GM23338 (cell line): ENCODE data around the gene ROBO1. TPM values are rescaled to one million over a fixed set of nuclear protein-coding genes. Genes with fewer than 3 reads are reported as not detected.

Experiments
- ATAC-seq: fragments of 200-7000 bp; cut with Tn5 transposase; 3 replicates; pipeline ENCODE4 v1.9.1; 2020
- DNase-seq: peaks from one replicate; pipeline ENCODE4 v3.0.0-alpha.2; 2015; ENCODE audit warnings: low spot score
- H2AFZ ChIP-seq: fragments of 200-600 bp; sonication (generic); 2 replicates; pipeline ENCODE4 v1.8.0; 2016; ENCODE audit warnings: antibody characterized with exemption, mild to moderate bottlenecking, moderate library complexity
- H3F3A ChIP-seq: fragments of 200-600 bp; sonication (generic); replicated peaks from 2 replicates; pipeline ENCODE4 v1.8.0; 2017; ENCODE audit warnings: antibody characterized with exemption, mixed run types, low read depth
- H3K27ac ChIP-seq: fragments of 200-600 bp; sonication (generic); 2 replicates; pipeline ENCODE4 v1.6.1; 2016; ENCODE audit warnings: low read depth
- H3K27me3 ChIP-seq: fragments of 200-600 bp; sonication (generic); 2 replicates; pipeline ENCODE4 v1.8.0; 2016; ENCODE audit warnings: mild to moderate bottlenecking, mixed run types, moderate library complexity; ENCODE audit not compliant: insufficient read depth
- H3K36me3 ChIP-seq: fragments of 200-600 bp; sonication (generic); 2 replicates; pipeline ENCODE4 v1.8.0; 2016; ENCODE audit warnings: mild to moderate bottlenecking; ENCODE audit not compliant: insufficient read depth
- H3K4me1 ChIP-seq: fragments of 200-600 bp; sonication (generic); 2 replicates; pipeline ENCODE4 v1.8.0; 2016; ENCODE audit warnings: mild to moderate bottlenecking, moderate library complexity; ENCODE audit not compliant: insufficient read depth
- H3K4me2 ChIP-seq: fragments of 200-600 bp; sonication (generic); 2 replicates; pipeline ENCODE4 v1.7.1; 2017; ENCODE audit warnings: mixed run types
- H3K4me3 ChIP-seq: fragments of 200-600 bp; sonication (generic); 2 replicates; pipeline ENCODE4 v1.6.1; 2016; ENCODE audit warnings: mixed run types
- H3K79me2 ChIP-seq: fragments of 200-600 bp; sonication (generic); replicated peaks from 2 replicates; pipeline ENCODE4 v1.8.0; 2017; ENCODE audit warnings: mild to moderate bottlenecking; ENCODE audit not compliant: insufficient read depth
- H3K9me2 ChIP-seq: fragments of 200-600 bp; sonication (generic); 2 replicates; pipeline ENCODE4 v1.8.0; 2017; ENCODE audit not compliant: insufficient read depth
- H4K20me1 ChIP-seq: fragments of 200-600 bp; sonication (generic); replicated peaks from 2 replicates; pipeline ENCODE4 v1.8.0; 2017; ENCODE audit warnings: mild to moderate bottlenecking; ENCODE audit not compliant: insufficient read depth
- H3K27ac Mint-ChIP-seq: 2 replicates; pipeline ENCODE4 v1.8.0; 2020; ENCODE audit warnings: inconsistent platforms, mild to moderate bottlenecking, moderate library complexity, mixed read lengths
- H3K27me3 Mint-ChIP-seq: 3 replicates; pipeline ENCODE4 v1.8.0; 2022; ENCODE audit warnings: low read depth, mild to moderate bottlenecking, moderate library complexity, mixed read lengths, inconsistent platforms; ENCODE audit not compliant: insufficient read depth, poor library complexity
- H3K36me3 Mint-ChIP-seq: 3 replicates; pipeline ENCODE4 v1.8.0; 2021; ENCODE audit warnings: low read depth, mild to moderate bottlenecking, inconsistent platforms, moderate library complexity, mixed read lengths
- H3K4me1 Mint-ChIP-seq: 3 replicates; pipeline ENCODE4 v1.8.0; 2020; ENCODE audit warnings: mild to moderate bottlenecking, inconsistent platforms, mixed read lengths
- H3K4me3 Mint-ChIP-seq: 3 replicates; pipeline ENCODE4 v1.8.0; 2021; ENCODE audit warnings: moderate library complexity, mild to moderate bottlenecking, inconsistent platforms, mixed read lengths
- H3K9me3 Mint-ChIP-seq: 3 replicates; pipeline ENCODE4 v1.8.0; 2020; ENCODE audit warnings: moderate library complexity, mild to moderate bottlenecking, inconsistent platforms, mixed read lengths
- CREB1 ChIP-seq: fragments of 250-450 bp; sonication (Bioruptor Pico); IDR thresholded peaks from 2 replicates; pipeline ENCODE4 v1.5.0; 2020; ENCODE audit warnings: low read depth, mild to moderate bottlenecking, moderate library complexity
- ETS1 ChIP-seq: IDR thresholded peaks from 2 replicates; pipeline ENCODE4 v1.6.1; 2016; ENCODE audit warnings: antibody characterized with exemption
- EZH2 ChIP-seq: fragments of 200-600 bp; sonication (generic); IDR thresholded peaks from one replicate; pipeline ENCODE4 v1.8.0; 2017; ENCODE audit warnings: antibody characterized with exemption, mild to moderate bottlenecking, low read depth; ENCODE audit not compliant: unreplicated experiment
- EZH2phosphoT487 ChIP-seq: fragments of 200-600 bp; sonication (generic); IDR thresholded peaks from one replicate; pipeline ENCODE4 v1.8.1; 2018; ENCODE audit warnings: antibody characterized with exemption; ENCODE audit not compliant: unreplicated experiment
- JUNB ChIP-seq: IDR thresholded peaks from one replicate; pipeline ENCODE4 v1.6.1; 2016; ENCODE audit warnings: antibody characterized with exemption; ENCODE audit not compliant: unreplicated experiment
- NANOG ChIP-seq: IDR thresholded peaks from 2 replicates; pipeline ENCODE4 v1.6.1; 2016; ENCODE audit warnings: antibody characterized with exemption, borderline replicate concordance
- POLR2AphosphoS5 ChIP-seq: IDR thresholded peaks from 2 replicates; pipeline ENCODE4 v1.6.1; 2016; ENCODE audit warnings: antibody characterized with exemption, low read depth
- REST ChIP-seq: IDR thresholded peaks from one replicate; pipeline ENCODE4 v1.6.1; 2018; ENCODE audit warnings: antibody characterized with exemption; ENCODE audit not compliant: unreplicated experiment
- STAT1 ChIP-seq: IDR thresholded peaks from one replicate; pipeline ENCODE4 v1.6.1; 2016; ENCODE audit warnings: antibody characterized with exemption; ENCODE audit not compliant: unreplicated experiment
- ZNF114 ChIP-seq: fragments of 250-450 bp; sonication (Bioruptor Pico); IDR thresholded peaks from 2 replicates; pipeline ENCODE4 v1.5.0; 2020; ENCODE audit warnings: mild to moderate bottlenecking, moderate library complexity
- ZNF331 ChIP-seq: fragments of 250-450 bp; sonication (Bioruptor Pico); IDR thresholded peaks from 2 replicates; pipeline ENCODE4 v1.5.0; 2020; ENCODE audit warnings: low read depth, mild to moderate bottlenecking, moderate library complexity
- ZNF462 ChIP-seq: fragments of 250-450 bp; sonication (Bioruptor Pico); IDR thresholded peaks from 2 replicates; pipeline ENCODE4 v1.5.0; 2020; ENCODE audit warnings: mild to moderate bottlenecking, moderate library complexity
- polyA plus RNA-seq: library from polyadenylated mRNA; unstranded; fragments of >200 nt; fragmentation: Nextera tagmentation; extraction: Ambion mirVana; gene quantifications from 2 replicates; pipeline ENCODE4 v1.2.1, GENCODE V29; 2016
- total RNA-seq: library from RNA; depleted of rRNA; stranded (reverse); fragments of >200 nt; shearing (Covaris generic); gene quantifications from 2 replicates; pipeline ENCODE4 v1.2.3, GENCODE V29; 2014

The ROBO1 gene
- total and polyA plus RNA-seq, 2 experiments from 2014 or later, result 19.2 to 78.3 TPM

GRCh38 chr3:78792212-78792611 lies 975.6 kb downstream of the ROBO1 start:
- Mint-ChIP-seq H3K4me1 (peaks cover 22% of the 10 kb centered on the region), H3K27ac (no peak overlapping the region), H3K4me3 (no peak overlapping the region), H3K9me3 (no peaks in the 10 kb centered on the region), H3K27me3 (no peaks in the 10 kb centered on the region), H3K36me3 (no peaks in the 10 kb centered on the region; the same call in 2 of the 3 replicates)
- DNase-seq, result no peak
- no peak for TF ChIP-seq ETS1
- TF ChIP-seq CREB1 (CRISPR knock-in tag), result no peak
- TF ChIP-seq POLR2AphosphoS5, result no peak
- TF ChIP-seq ZNF331, result no peak
- TF ChIP-seq ZNF114 (CRISPR knock-in tag), result no peak
- TF ChIP-seq NANOG, result no peak
- TF ChIP-seq JUNB, result no peak
- no peak for TF ChIP-seq REST
- no peak for TF ChIP-seq EZH2
- no peak for TF ChIP-seq ZNF462 (CRISPR knock-in tag)
- TF ChIP-seq STAT1, result no peak
- no peak for TF ChIP-seq EZH2phosphoT487
- Histone ChIP-seq H3K79me2 (peaks cover 14% of the 10 kb centered on the region), H3K27ac (no peak overlapping the region), H3K9me2 (no peaks in the 10 kb centered on the region), H2AFZ (no peak overlapping the region), H3K4me2 (no peak overlapping the region), H4K20me1 (no peaks in the 10 kb centered on the region), H3F3A (no peaks in the 10 kb centered on the region), H3K27me3 (no peaks in the 10 kb centered on the region), H3K4me1 (peaks cover 21% of the 10 kb centered on the region), H3K4me3 (no peak overlapping the region), H3K36me3 (no peaks in the 10 kb centered on the region)
- ATAC-seq, result no peak
